Stimulated activated CD4-positive, alpha-beta T cell treated with anti-CD3 and anti-CD28 coated beads, Interleukin-2, amount 100 ng/mL, for 4 hours (primary cell): ENCODE measurements around the gene CCN6.
A peak's percentile ranks its signal among the peaks of the same experiment; 100 is the strongest.
"Not testable (repeated sequence)": the region's sequence is repeated elsewhere in the genome, so short reads cannot be mapped to it uniquely, and the experiment has no call there.

Experiments used
- DNase-seq: peaks from one replicate; pipeline ENCODE4 v3.0.0-alpha.2; 2020; ENCODE audit warnings: low read depth

The CCN6 gene

GRCh38 chr6:112030206-112030960 lies 23.5 kb upstream of the CCN6 start:
- DNase-seq, result no peak

- no peak for DNase-seq
Measured at GRCh38 chr6:112030961-112031660, 22.8 kb upstream of the CCN6 start.

GRCh38 chr6:112031960-112032359 lies 21.9 kb upstream of the CCN6 start:
- DNase-seq, result no peak

- no peak for DNase-seq
Measured at GRCh38 chr6:112032728-112033127, 21.2 kb upstream of the CCN6 start.

GRCh38 chr6:112033791-112034615 lies 19.9 kb upstream of the CCN6 start:
- no peak for DNase-seq

- DNase-seq, result no peak
Measured at GRCh38 chr6:112034616-112034995, 19.3 kb upstream of the CCN6 start.

GRCh38 chr6:112036088-112036637 lies 17.7 kb upstream of the CCN6 start:
- no peak for DNase-seq

GRCh38 chr6:112037783-112038216 lies 16.1 kb upstream of the CCN6 start:
- DNase-seq, result no peak

- no peak for DNase-seq
Measured at GRCh38 chr6:112038268-112038667, 15.6 kb upstream of the CCN6 start.

- DNase-seq, result no peak
Measured at GRCh38 chr6:112038756-112039430, 15.0 kb upstream of the CCN6 start.

GRCh38 chr6:112039431-112039770 lies 14.5 kb upstream of the CCN6 start:
- no peak for DNase-seq

- no peak for DNase-seq
Measured at GRCh38 chr6:112040956-112041355, 12.9 kb upstream of the CCN6 start.

GRCh38 chr6:112041535-112041934 lies 12.4 kb upstream of the CCN6 start:
- no peak for DNase-seq

GRCh38 chr6:112043032-112044007 lies 10.6 kb upstream of the CCN6 start:
- DNase-seq, result peak; percentile 83

GRCh38 chr6:112044196-112044595 lies 9.7 kb upstream of the CCN6 start:
- no peak for DNase-seq

- no peak for DNase-seq
Measured at GRCh38 chr6:112044856-112045255, 9.0 kb upstream of the CCN6 start.

GRCh38 chr6:112047523-112047922 lies 6.4 kb upstream of the CCN6 start:
- DNase-seq, result not testable (repeated sequence)

GRCh38 chr6:112049026-112049799 lies 4.7 kb upstream of the CCN6 start:
- no peak for DNase-seq

- no peak for DNase-seq
Measured at GRCh38 chr6:112049996-112050395, 3.9 kb upstream of the CCN6 start.

GRCh38 chr6:112050429-112050828 lies 3.5 kb upstream of the CCN6 start:
- DNase-seq, result no peak
